ENCODE data around the gene ASMTL.

Gene ASMTL

DNA sequence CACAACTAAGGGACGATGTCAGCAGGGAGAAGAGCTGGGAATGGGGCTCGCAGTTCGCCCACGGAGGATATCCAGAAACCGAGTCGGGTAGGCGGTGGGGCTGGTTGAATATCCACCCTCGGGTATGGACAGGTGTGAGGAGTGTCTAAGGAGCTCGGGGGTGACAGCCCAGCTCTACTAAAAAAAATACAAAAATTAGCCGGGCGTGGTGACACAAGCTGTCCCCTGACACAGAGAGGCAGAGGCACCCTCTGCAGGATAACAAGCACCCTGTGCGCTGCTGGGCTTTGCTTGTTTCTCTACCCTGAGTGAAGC is 12.2 kb upstream of the ASMTL start:
- Histone ChIP-seq H3K36me3 (peaks cover 34% of the 10 kb centered on the region), H3K27ac (no peak overlapping the region), H3K27me3 (no peaks in the 10 kb centered on the region), H3K4me1 (ENCODE audit: control insufficient read depth in 1 of 2, insufficient read depth in 1 of 2, low read depth in 1 of 2, low read length in 1 of 2) (peaks cover 20 to 25% of the 10 kb centered on the region in 2 experiments), H3K9me3 (no peaks in the 10 kb centered on the region), H3K4me3 (ENCODE audit: low read depth in 1 of 2, low read length in 1 of 2) (no peak overlapping the region)
- TF ChIP-seq, protein P1, sequence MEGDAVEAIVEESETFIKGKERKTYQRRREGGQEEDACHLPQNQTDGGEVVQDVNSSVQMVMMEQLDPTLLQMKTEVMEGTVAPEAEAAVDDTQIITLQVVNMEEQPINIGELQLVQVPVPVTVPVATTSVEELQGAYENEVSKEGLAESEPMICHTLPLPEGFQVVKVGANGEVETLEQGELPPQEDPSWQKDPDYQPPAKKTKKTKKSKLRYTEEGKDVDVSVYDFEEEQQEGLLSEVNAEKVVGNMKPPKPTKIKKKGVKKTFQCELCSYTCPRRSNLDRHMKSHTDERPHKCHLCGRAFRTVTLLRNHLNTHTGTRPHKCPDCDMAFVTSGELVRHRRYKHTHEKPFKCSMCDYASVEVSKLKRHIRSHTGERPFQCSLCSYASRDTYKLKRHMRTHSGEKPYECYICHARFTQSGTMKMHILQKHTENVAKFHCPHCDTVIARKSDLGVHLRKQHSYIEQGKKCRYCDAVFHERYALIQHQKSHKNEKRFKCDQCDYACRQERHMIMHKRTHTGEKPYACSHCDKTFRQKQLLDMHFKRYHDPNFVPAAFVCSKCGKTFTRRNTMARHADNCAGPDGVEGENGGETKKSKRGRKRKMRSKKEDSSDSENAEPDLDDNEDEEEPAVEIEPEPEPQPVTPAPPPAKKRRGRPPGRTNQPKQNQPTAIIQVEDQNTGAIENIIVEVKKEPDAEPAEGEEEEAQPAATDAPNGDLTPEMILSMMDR (IDR thresholded peaks at IDR 0.05) = no peak

DNA sequence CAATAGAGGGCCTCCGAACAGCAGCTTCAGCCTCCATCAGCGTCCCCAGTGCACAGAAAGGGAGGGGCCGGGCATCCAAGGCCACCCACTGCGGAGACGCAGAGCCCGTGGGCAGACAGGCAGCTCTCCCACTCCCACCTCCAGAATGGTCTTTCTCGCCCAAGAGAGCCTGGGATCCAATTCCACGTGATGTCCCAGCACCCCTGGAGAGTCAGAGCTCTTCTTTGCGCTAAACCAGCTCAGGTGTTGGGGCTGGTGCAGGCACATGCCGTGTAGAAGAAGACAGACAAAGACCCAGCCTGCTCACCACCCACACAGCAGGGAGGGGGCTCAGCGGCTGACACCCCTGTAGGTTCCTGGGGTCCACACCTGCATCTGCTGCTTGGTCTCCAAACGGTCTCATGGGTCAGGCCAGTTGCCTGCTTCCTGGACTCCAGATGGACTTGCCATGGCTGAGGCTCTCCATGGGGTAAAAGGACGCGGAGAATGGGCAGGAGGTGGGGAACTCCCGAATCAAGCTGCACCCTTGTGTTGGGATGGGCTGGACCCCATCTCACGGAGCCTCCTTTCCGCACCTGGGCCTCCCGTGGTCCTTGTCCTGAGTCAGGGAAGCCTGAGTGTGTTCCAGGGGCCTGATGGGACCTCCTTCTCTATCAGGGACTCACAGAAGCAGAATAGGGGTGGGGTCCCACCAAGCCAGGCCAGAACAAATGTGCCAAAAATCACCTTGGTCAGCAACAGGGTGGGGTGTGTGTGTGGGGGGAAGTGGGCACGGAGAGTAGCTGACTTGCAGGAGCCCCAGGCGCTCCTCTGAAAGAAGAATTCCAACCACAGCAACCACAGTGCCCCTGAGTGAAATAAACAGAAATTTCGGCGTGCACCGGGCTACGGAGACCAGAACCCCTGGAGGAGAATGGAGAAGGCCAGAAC is 11.6 kb upstream of the ASMTL start:
- H3K4me1 ChIP-seq (ENCODE audit: control insufficient read depth in 1 of 2, insufficient read depth in 1 of 2, low read depth in 1 of 2, low read length in 1 of 2) = peaks cover 20 to 25% of the 10 kb centered on the region in 2 experiments
- no peak overlapping the region for H3K4me3 ChIP-seq (ENCODE audit: low read depth in 1 of 2, low read length in 1 of 2)
- H3K27me3 ChIP-seq = no peaks in the 10 kb centered on the region
- H3K27ac ChIP-seq = no peak overlapping the region
- peaks cover 34% of the 10 kb centered on the region for H3K36me3 ChIP-seq
- H3K9me3 ChIP-seq = no peaks in the 10 kb centered on the region
- TF ChIP-seq, protein P1 (IDR thresholded peaks at IDR 0.05) = no peak

DNA sequence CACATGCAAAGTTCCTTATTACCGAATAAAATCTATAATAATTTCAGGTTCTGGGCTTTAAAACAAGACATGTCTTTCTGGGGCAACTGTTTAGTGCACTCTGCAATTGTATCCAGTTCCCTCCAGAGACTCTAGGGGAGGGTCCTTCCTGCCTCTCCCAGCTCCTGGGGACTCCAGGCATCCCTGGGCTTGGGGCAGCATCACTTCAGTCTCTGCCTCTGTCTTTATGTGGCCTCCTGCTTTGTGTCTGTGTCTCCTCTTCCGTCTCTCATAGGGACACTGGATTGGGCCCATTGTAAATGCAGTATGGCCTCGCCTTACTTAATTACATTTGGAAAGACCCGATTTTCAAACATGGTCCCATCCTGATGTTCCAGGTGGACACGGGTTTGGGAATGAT is 10.9 kb upstream of the ASMTL start:
- Histone ChIP-seq H3K27me3 (no peaks in the 10 kb centered on the region), H3K27ac (no peak overlapping the region), H3K36me3 (peaks cover 34% of the 10 kb centered on the region), H3K4me1 (ENCODE audit: control insufficient read depth in 1 of 2, insufficient read depth in 1 of 2, low read depth in 1 of 2, low read length in 1 of 2) (peaks cover 20 to 25% of the 10 kb centered on the region in 2 experiments), H3K4me3 (ENCODE audit: low read depth in 1 of 2, low read length in 1 of 2) (no peak overlapping the region), H3K9me3 (no peaks in the 10 kb centered on the region)
- TF ChIP-seq, protein P1 (IDR thresholded peaks at IDR 0.05) = no peak

DNA sequence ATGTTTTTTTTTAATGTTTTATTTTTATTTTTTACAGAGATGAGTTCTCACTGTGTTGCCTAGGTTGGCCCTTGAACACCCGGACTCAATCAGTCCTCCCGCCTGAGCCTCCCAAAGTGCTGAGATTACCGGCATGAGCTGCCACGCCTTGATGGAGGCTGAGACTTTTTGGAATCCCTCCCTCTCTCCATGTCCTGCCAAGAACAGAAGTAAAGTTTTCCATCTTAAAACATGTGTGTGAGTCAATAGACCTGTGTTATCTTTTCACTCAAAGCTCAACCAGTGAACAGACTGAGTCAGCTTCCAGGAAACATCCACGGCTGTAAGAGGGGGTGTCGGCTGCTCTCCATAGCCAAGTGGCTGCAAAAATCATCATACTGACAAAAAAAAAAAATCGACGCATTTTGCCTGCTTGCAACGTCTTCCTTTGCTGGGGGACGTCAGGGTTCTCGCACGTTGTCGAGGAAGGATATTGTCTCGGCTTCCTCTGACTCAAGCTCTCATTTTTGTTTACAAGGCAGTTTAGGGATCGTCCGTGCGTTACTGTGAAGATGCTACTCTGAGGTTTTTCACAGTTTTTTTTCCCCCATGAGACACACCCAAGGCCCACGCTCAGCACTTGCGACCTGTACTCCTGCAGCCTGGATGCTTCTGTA is 10.0 kb upstream of the ASMTL start:
- Histone ChIP-seq H3K4me1 (ENCODE audit: control insufficient read depth in 1 of 2, insufficient read depth in 1 of 2, low read depth in 1 of 2, low read length in 1 of 2) (peaks cover 15 to 18% of the 10 kb centered on the region in 2 experiments), H3K27me3 (no peaks in the 10 kb centered on the region), H3K27ac (no peak overlapping the region), H3K36me3 (peaks cover 34% of the 10 kb centered on the region), H3K4me3 (ENCODE audit: low read depth in 1 of 2, low read length in 1 of 2) (no peak overlapping the region), H3K9me3 (no peaks in the 10 kb centered on the region)
- TF ChIP-seq, protein P1 (IDR thresholded peaks at IDR 0.05) = no peak

DNA sequence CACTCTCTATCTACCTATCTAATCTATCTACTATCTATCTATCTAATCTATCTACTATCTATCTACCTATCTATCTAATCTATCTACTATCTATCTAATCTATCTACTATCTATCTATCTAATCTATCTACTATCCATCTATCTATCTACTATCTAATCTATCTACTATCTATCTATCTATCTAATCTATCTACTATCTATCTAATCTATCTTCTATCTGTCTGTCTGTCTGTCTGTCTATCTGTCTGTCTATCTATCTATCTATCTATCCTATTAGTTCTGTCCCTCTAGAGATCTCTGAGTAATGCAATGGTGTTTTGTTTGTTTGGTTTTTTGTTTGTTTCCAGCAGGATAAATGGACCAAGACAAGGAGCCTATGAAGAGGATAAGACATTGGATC is 9.4 kb upstream of the ASMTL start:
- H3K27ac ChIP-seq = no peak overlapping the region
- peaks cover 34% of the 10 kb centered on the region for H3K36me3 ChIP-seq
- H3K4me3 ChIP-seq (ENCODE audit: low read depth in 1 of 2, low read length in 1 of 2) = no peak overlapping the region
- H3K4me1 ChIP-seq (ENCODE audit: control insufficient read depth in 1 of 2, insufficient read depth in 1 of 2, low read depth in 1 of 2, low read length in 1 of 2) = peaks cover 10 to 11% of the 10 kb centered on the region in 2 experiments
- no peaks in the 10 kb centered on the region for H3K27me3 ChIP-seq
- TF ChIP-seq, protein P1 (IDR thresholded peaks at IDR 0.05) = no peak
- no peaks in the 10 kb centered on the region for H3K9me3 ChIP-seq
